ENCODE results near the gene SLC8A1. TPM values are rescaled to one million over a fixed set of nuclear protein-coding genes. Genes with fewer than 3 reads are reported as not detected.

Gene SLC8A1
- total RNA-seq, 2 experiments from 2014 or later: 0.47 to 0.59 TPM

- Mint-ChIP-seq H3K27me3 (no peaks in the 10 kb centered on the region), H3K9me3 (no peaks in the 10 kb centered on the region), H3K4me1 (ENCODE audit: low read depth) (no peaks in the 10 kb centered on the region), H3K27ac (no peak overlapping the region), H3K36me3 (ENCODE audit: low read depth) (no peaks in the 10 kb centered on the region), H3K4me3 (no peak overlapping the region)
- H3K36me3 ChIP-seq (ENCODE audit: insufficient read depth, low read length): no peaks in the 10 kb centered on the region
- H3K9me3 ChIP-seq (ENCODE audit: control insufficient read depth in 1 of 2, insufficient read depth in 1 of 2, low read length in 2 of 2): no peaks in the 10 kb centered on the region
- intact Hi-C loops (cut with DNase I, micrococcal nuclease): no loop called here
- no peak for TF ChIP-seq CTCF (IDR thresholded peaks at IDR 0.05)
- ChIA-PET CTCF (no interaction called here), POLR2A (no interaction called here)
- ATAC-seq (ENCODE audit: poor library complexity) (no peak), DNase-seq (no peak)
- H3K27me3 ChIP-seq (ENCODE audit: control insufficient read depth in 1 of 2, insufficient read depth in 2 of 2, low read length in 2 of 2): no peaks in the 10 kb centered on the region
- no peak overlapping the region for H3K4me3 ChIP-seq (ENCODE audit: low read length)
- no peaks in the 10 kb centered on the region for H3K4me1 ChIP-seq (ENCODE audit: insufficient read depth, low read length)
- H3K27ac ChIP-seq (ENCODE audit: low read depth in 1 of 2, low read length in 2 of 2): no peak overlapping the region
Measured at GRCh38 chr2:40471866-40472265, 20.0 kb upstream of the SLC8A1 start.

GRCh38 chr2:40470822-40471813 lies 19.2 kb upstream of the SLC8A1 start:
- H3K27me3 ChIP-seq (ENCODE audit: control insufficient read depth in 1 of 2, insufficient read depth in 2 of 2, low read length in 2 of 2): no peaks in the 10 kb centered on the region
- no peak for ATAC-seq (ENCODE audit: poor library complexity)
- no peaks in the 10 kb centered on the region for H3K36me3 ChIP-seq (ENCODE audit: insufficient read depth, low read length)
- CTCF ChIA-PET: no interaction called here
- Mint-ChIP-seq H3K4me3 (no peak overlapping the region), H3K27me3 (no peaks in the 10 kb centered on the region), H3K36me3 (ENCODE audit: low read depth) (no peaks in the 10 kb centered on the region), H3K9me3 (no peaks in the 10 kb centered on the region), H3K27ac (no peak overlapping the region), H3K4me1 (ENCODE audit: low read depth) (no peaks in the 10 kb centered on the region)
- no peak for TF ChIP-seq CTCF (IDR thresholded peaks at IDR 0.05)
- H3K4me1 ChIP-seq (ENCODE audit: insufficient read depth, low read length): no peaks in the 10 kb centered on the region
- no peaks in the 10 kb centered on the region for H3K9me3 ChIP-seq (ENCODE audit: control insufficient read depth in 1 of 2, insufficient read depth in 1 of 2, low read length in 2 of 2)
- no peak overlapping the region for H3K4me3 ChIP-seq (ENCODE audit: low read length)
- peak in 2 of 14 experiments; percentile 25 to 41 for DNase-seq
- H3K27ac ChIP-seq (ENCODE audit: low read depth in 1 of 2, low read length in 2 of 2): no peak overlapping the region
- intact Hi-C loops (cut with DNase I, micrococcal nuclease): no loop called here
- POLR2A ChIA-PET: no interaction called here

GRCh38 chr2:40466935-40467572 lies 15.2 kb upstream of the SLC8A1 start:
- Mint-ChIP-seq H3K4me3 (no peak overlapping the region), H3K9me3 (no peaks in the 10 kb centered on the region), H3K4me1 (ENCODE audit: low read depth) (no peaks in the 10 kb centered on the region), H3K27me3 (no peaks in the 10 kb centered on the region), H3K27ac (no peak overlapping the region), H3K36me3 (ENCODE audit: low read depth) (no peaks in the 10 kb centered on the region)
- no peaks in the 10 kb centered on the region for H3K27me3 ChIP-seq (ENCODE audit: control insufficient read depth in 1 of 2, insufficient read depth in 2 of 2, low read length in 2 of 2)
- ChIA-PET CTCF (no interaction called here), POLR2A (no interaction called here)
- no peak overlapping the region for H3K27ac ChIP-seq (ENCODE audit: low read depth in 1 of 2, low read length in 2 of 2)
- ATAC-seq (ENCODE audit: poor library complexity): no peak
- no peaks in the 10 kb centered on the region for H3K4me1 ChIP-seq (ENCODE audit: insufficient read depth, low read length)
- H3K4me3 ChIP-seq (ENCODE audit: low read length): no peak overlapping the region
- no peaks in the 10 kb centered on the region for H3K9me3 ChIP-seq (ENCODE audit: control insufficient read depth in 1 of 2, insufficient read depth in 1 of 2, low read length in 2 of 2)
- DNase-seq: no peak
- H3K36me3 ChIP-seq (ENCODE audit: insufficient read depth, low read length): no peaks in the 10 kb centered on the region
- TF ChIP-seq CTCF (IDR thresholded peaks at IDR 0.05): no peak
- intact Hi-C loops (cut with DNase I, micrococcal nuclease): no loop called here
